Adrenal gland (tissue), 12 donors: Measurements from ENCODE around the gene CDK13. TPM values are rescaled to one million over a fixed set of nuclear protein-coding genes. Genes with fewer than 3 reads are reported as not detected.

Experiments used
- DNase-seq, 7 donors: peaks; one replicate each; pipeline ENCODE4 v3.0.0-alpha.2; 2019 to 2020
- H3K27ac ChIP-seq, 5 donors: fragments of 200-600 bp; sonication (generic) in 4 of 5; 1 replicate in 3 of 5; 2 replicates in 2 of 5; pipeline versions ENCODE4 v1.5.1 to v1.8.0; 2016 to 2020; ENCODE audit warnings: mild to moderate bottlenecking in 1 of 5
- H3K27me3 ChIP-seq: fragments of 200-600 bp; 2 replicates; pipeline ENCODE4 v1.8.0; 2021
- H3K36me3 ChIP-seq, 2 donors: fragments of 200-600 bp; replicated peaks in 1 of 2; 1 replicate in 1 of 2; 2 replicates in 1 of 2; pipeline versions ENCODE4 v1.5.1 to v1.8.0; 2018 to 2022
- H3K4me1 ChIP-seq, 2 donors: fragments of 200-600 bp; replicated peaks in 1 of 2; 1 replicate in 1 of 2; 2 replicates in 1 of 2; pipeline versions ENCODE4 v1.5.1 to v1.8.0; 2018 to 2021
- H3K4me3 ChIP-seq, 4 donors: fragments of 200-600 bp; sonication (generic) in 3 of 4; one replicate each; pipeline ENCODE4 v1.5.1; 2016 to 2018
- H3K9me3 ChIP-seq, 3 donors: fragments of 200-600 bp; sonication (generic) in 1 of 3; replicated peaks in 1 of 3; 1 replicate in 2 of 3; 2 replicates in 1 of 3; pipeline versions ENCODE4 v1.5.1 to v1.8.0; 2016 to 2021
- POLR2A ChIP-seq, 2 donors: fragments of 450-650 bp; IDR thresholded peaks; one replicate each; pipeline ENCODE4 v1.6.1; 2017; ENCODE audit warnings: antibody characterized with exemption in 2 of 2, mild to moderate bottlenecking in 2 of 2, moderate library complexity in 1 of 2
- WGBS, 4 donors: extraction: QIAGEN DNeasy Blood & Tissue Kit in 2 of 4; methylation state at CpG; one replicate each; pipeline versions ENCODE4 v1.1.5 to v1.1.7; 2013 to 2017; 5-methylcytosine and 5-hydroxymethylcytosine counted together
- intact Hi-C, 2 donors: fragments of 100-400 bp; cut with DNase I; formaldehyde crosslinking; loops; one replicate each; pipeline versions ENCODE4 v1.14.1 to v1.15.0; 2022 to 2023
- polyA plus RNA-seq, 3 donors: library from polyadenylated mRNA; stranded (reverse); fragments of 200-250 nt in 2 of 3; fragments of 350-450 nt in 1 of 3; fragmentation: Illumina TruSeq in 1 of 3; extraction: RNeasy Lipid Tissue Mini Kit (QIAGEN cat#74804) in 1 of 3; gene quantifications; one replicate each; pipeline ENCODE4 v1.2.3, GENCODE V29; 2013 to 2014
- total RNA-seq, 9 donors: library from RNA; depleted of rRNA in 4 of 9; stranded (reverse); fragments of >200 nt in 4 of 9; fragments of 120-200 nt in 1 of 9; fragmentation: NEBNext Ultra II Directional in 1 of 9; extraction: Animal tissue kit (Norgen Biotek cat#: 25700) in 1 of 9; gene quantifications; one replicate each; pipeline versions ENCODE4 v1.1.0 to v1.2.4, GENCODE V29; 2013 to 2023
- TF ChIP-seq, protein P1 (sequence below), 6 experiments: fragments of 450-650 bp in 4 of 6; fragments of 200-600 bp in 2 of 6; sonication (generic) in 1 of 6; IDR thresholded peaks; 1 replicate in 5 of 6; 2 replicates in 1 of 6; pipeline versions ENCODE4 v1.5.1 to v1.8.0; 2016 to 2021; ENCODE audit warnings: antibody characterized with exemption in 6 of 6, mild to moderate bottlenecking in 2 of 6, moderate library complexity in 1 of 6
- donor health status: healthy with polysubstance abuse.
- donor health status: Bipolar disorder and iron deficiency.
- donor health status: DM: yes; HTN: yes; CAD: no.
- donor health status: DM: no; HTN: no; CAD: no.
- donor health status: DM: no; HTN: no; CAD: no.
- donor health status: DM: yes; HTN: yes; CAD: no.

CDK13 gene
- total and polyA plus RNA-seq, 12 donors: 21.2 to 77.7 (median 40.2) TPM

DNA sequence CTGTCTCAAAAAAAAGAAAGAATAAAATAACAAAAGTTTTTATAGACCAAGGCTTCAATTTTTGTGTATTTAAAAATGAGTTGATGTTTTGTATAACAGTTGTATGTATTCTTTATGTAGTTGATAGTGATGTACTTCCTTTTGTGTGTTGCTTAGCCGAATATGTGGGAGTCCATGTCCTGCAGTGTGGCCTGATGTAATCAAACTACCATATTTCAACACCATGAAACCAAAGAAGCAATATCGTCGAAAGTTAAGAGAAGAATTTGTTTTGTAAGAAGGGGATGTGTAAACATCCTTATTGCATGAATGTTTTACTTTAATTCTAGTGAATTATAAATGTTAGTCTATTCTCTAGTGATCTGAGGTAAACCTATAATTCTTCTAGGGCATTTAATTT, 127.8 kb downstream of the CDK13 start:
- Histone ChIP-seq H3K4me1 (no peaks in the 10 kb centered on the region), H3K27me3 (no peaks in the 10 kb centered on the region), H3K9me3 (no peaks in the 10 kb centered on the region), H3K4me3 (no peak overlapping the region), H3K36me3 (no peaks in the 10 kb centered on the region), H3K27ac (no peak overlapping the region)
- WGBS, 4 donors: 67 to 73% (median 69%) methylated on average over 3 of the region's 3 CpGs
- no peak for TF ChIP-seq POLR2A (IDR thresholded peaks at IDR 0.05)
- TF ChIP-seq, protein P1, sequence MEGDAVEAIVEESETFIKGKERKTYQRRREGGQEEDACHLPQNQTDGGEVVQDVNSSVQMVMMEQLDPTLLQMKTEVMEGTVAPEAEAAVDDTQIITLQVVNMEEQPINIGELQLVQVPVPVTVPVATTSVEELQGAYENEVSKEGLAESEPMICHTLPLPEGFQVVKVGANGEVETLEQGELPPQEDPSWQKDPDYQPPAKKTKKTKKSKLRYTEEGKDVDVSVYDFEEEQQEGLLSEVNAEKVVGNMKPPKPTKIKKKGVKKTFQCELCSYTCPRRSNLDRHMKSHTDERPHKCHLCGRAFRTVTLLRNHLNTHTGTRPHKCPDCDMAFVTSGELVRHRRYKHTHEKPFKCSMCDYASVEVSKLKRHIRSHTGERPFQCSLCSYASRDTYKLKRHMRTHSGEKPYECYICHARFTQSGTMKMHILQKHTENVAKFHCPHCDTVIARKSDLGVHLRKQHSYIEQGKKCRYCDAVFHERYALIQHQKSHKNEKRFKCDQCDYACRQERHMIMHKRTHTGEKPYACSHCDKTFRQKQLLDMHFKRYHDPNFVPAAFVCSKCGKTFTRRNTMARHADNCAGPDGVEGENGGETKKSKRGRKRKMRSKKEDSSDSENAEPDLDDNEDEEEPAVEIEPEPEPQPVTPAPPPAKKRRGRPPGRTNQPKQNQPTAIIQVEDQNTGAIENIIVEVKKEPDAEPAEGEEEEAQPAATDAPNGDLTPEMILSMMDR (IDR thresholded peaks at IDR 0.05): no peak
- intact Hi-C loops: no loop called here
- no peak for DNase-seq

GRCh38 chr7:40092182-40092581, 142.1 kb downstream of the CDK13 start:
- Histone ChIP-seq H3K4me1 (peaks cover 15 to 32% of the 10 kb centered on the region in 2 donors), H3K4me3 (no peak overlapping the region), H3K9me3 (no peaks in the 10 kb centered on the region), H3K27me3 (no peaks in the 10 kb centered on the region), H3K27ac (no peak overlapping the region), H3K36me3 (peaks cover 0 to 40% of the 10 kb centered on the region in 2 donors)
- intact Hi-C loops: no loop called here
- TF ChIP-seq, protein P1 (IDR thresholded peaks at IDR 0.05): no peak
- WGBS, 4 donors: 75 to 88% (median 81%) methylated on average over 2 of the region's 2 CpGs
- no peak for DNase-seq

- 50 to 67% (median 60%) methylated on average over 7 to 8 of the region's 8 CpGs for WGBS, 4 donors
- intact Hi-C loops: no loop called here
- H3K27ac ChIP-seq: peak overlapping the region in 4 of 5 donors; percentile 38 to 85 (median 83)
- TF ChIP-seq, protein P1 (IDR thresholded peaks at IDR 0.05): no peak
- no peak for TF ChIP-seq POLR2A (IDR thresholded peaks at IDR 0.05)
- H3K9me3 ChIP-seq: no peaks in the 10 kb centered on the region
- DNase-seq: peak; percentile 32 to 71 (median 59)
- H3K4me3 ChIP-seq: no peak overlapping the region
- H3K4me1 ChIP-seq: peaks cover 20 to 48% of the 10 kb centered on the region in 2 donors
- peaks cover 0 to 29% of the 10 kb centered on the region in 2 donors for H3K36me3 ChIP-seq
- no peaks in the 10 kb centered on the region for H3K27me3 ChIP-seq
Measured at GRCh38 chr7:40093631-40094350, 143.7 kb downstream of the CDK13 start.

DNA sequence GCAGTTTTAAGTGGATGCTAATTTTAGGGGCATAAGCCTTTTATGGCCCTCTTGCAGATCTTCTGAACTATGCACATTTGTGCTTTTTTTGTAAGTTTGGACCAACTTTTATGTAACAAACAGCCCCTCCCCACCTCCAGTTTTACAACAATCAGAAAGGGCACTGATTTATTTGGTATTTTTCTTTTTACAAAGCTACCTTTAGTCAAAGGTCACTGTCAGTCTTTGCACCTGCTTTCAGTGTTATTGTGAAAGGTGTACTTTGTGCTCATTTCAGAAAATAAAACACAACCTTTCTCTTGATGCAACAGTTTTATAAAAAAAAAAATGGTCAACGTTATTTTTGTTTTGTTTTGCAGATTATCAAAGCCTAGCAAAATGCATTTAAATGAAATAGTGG, 145.2 kb downstream of the CDK13 start:
- intact Hi-C loops: no loop called here
- no peak for TF ChIP-seq POLR2A (IDR thresholded peaks at IDR 0.05)
- TF ChIP-seq, protein P1 (IDR thresholded peaks at IDR 0.05): no peak
- no peak overlapping the region for H3K27ac ChIP-seq
- peaks cover 30 to 61% of the 10 kb centered on the region in 2 donors for H3K4me1 ChIP-seq
- no peaks in the 10 kb centered on the region for H3K9me3 ChIP-seq
- no peak overlapping the region for H3K4me3 ChIP-seq
- H3K36me3 ChIP-seq: peaks cover 0 to 25% of the 10 kb centered on the region in 2 donors
- H3K27me3 ChIP-seq: no peaks in the 10 kb centered on the region
- DNase-seq: no peak
- 0 to 86% (median 72%) methylated on average over 1 of the region's 1 CpG for WGBS, 4 donors
